Thoracic aorta (tissue), 2 donors: ENCODE measurements around the gene AKT2. TPM values are rescaled to one million over a fixed set of nuclear protein-coding genes. Genes with fewer than 3 reads are reported as not detected.

Source experiments
- ATAC-seq: fragments of 150-250 bp; one replicate; pipeline ENCODE4 v1.8.0; 2017; ENCODE audit warnings: low read depth; ENCODE audit not compliant: insufficient number of reproducible peaks, low FRiP score
- DNase-seq: peaks from one replicate; pipeline ENCODE4 v3.0.0-alpha.2; 2020; ENCODE audit warnings: low spot score
- H3K27ac ChIP-seq, 2 donors: fragments of 200-600 bp; sonication (generic); 1 replicate in 1 of 2; 2 replicates in 1 of 2; pipeline ENCODE4 v1.5.1; 2016; ENCODE audit warnings: mild to moderate bottlenecking in 2 of 2, moderate library complexity in 2 of 2
- H3K27me3 ChIP-seq: fragments of 200-600 bp; sonication (generic); replicated peaks from 2 replicates; pipeline ENCODE4 v1.6.0; 2016; ENCODE audit warnings: mild to moderate bottlenecking; ENCODE audit not compliant: insufficient read depth
- H3K36me3 ChIP-seq: fragments of 200-600 bp; sonication (generic); one replicate; pipeline ENCODE4 v1.5.1; 2016
- H3K4me1 ChIP-seq, 2 donors: fragments of 200-600 bp; sonication (generic); 1 replicate in 1 of 2; 2 replicates in 1 of 2; pipeline versions ENCODE4 v1.5.1 to v1.6.0; 2016; ENCODE audit warnings: low read depth in 2 of 2, mild to moderate bottlenecking in 1 of 2; ENCODE audit not compliant: control insufficient read depth in 1 of 2
- H3K4me3 ChIP-seq: fragments of 200-600 bp; sonication (generic); 2 replicates; pipeline ENCODE4 v1.5.1; 2016; ENCODE audit warnings: mild to moderate bottlenecking
- H3K9me3 ChIP-seq: fragments of 200-600 bp; sonication (generic); 2 replicates; pipeline ENCODE4 v1.5.1; 2016
- CTCF ChIP-seq: fragments of 200-600 bp; sonication (generic); IDR thresholded peaks from one replicate; pipeline ENCODE4 v1.5.1; 2019; ENCODE audit warnings: antibody characterized with exemption
- total RNA-seq, 2 donors: library from RNA; depleted of rRNA; stranded (reverse); fragments of >200 nt; gene quantifications; one replicate each; pipeline versions ENCODE4 v1.1.0 to v1.2.3, GENCODE V29; 2016

The AKT2 gene
- total RNA-seq, 2 donors from 2014 or later = 94.5 to 138 TPM

- H3K4me3 ChIP-seq = no peak overlapping the region
- no peaks in the 10 kb centered on the region for H3K27me3 ChIP-seq
- TF ChIP-seq CTCF = no peak
- H3K27ac ChIP-seq = no peak overlapping the region
- ATAC-seq = no peak
- peaks cover 10 to 28% of the 10 kb centered on the region in 2 donors for H3K4me1 ChIP-seq
- H3K36me3 ChIP-seq = no peaks in the 10 kb centered on the region
- H3K9me3 ChIP-seq = no peaks in the 10 kb centered on the region
- no peak for DNase-seq
Measured at GRCh38 chr19:40193587-40193849, 91.6 kb downstream of the AKT2 start.

GRCh38 chr19:40192758-40193586 lies 92.2 kb downstream of the AKT2 start:
- H3K4me3 ChIP-seq = peak overlapping the region; percentile 100
- TF ChIP-seq CTCF = no peak
- H3K4me1 ChIP-seq = peaks cover 10 to 28% of the 10 kb centered on the region in 2 donors
- H3K36me3 ChIP-seq = no peaks in the 10 kb centered on the region
- no peak for ATAC-seq
- DNase-seq = no peak
- H3K27ac ChIP-seq = no peak overlapping the region
- no peaks in the 10 kb centered on the region for H3K9me3 ChIP-seq
- no peaks in the 10 kb centered on the region for H3K27me3 ChIP-seq

GRCh38 chr19:40191836-40192646 lies 93.1 kb downstream of the AKT2 start:
- peak overlapping the region in 1 of 2 donors; percentile 38 for H3K27ac ChIP-seq
- H3K9me3 ChIP-seq = no peaks in the 10 kb centered on the region
- ATAC-seq (no peak), DNase-seq (no peak)
- TF ChIP-seq CTCF = no peak
- no peaks in the 10 kb centered on the region for H3K27me3 ChIP-seq
- H3K4me1 ChIP-seq = peaks cover 10 to 28% of the 10 kb centered on the region in 2 donors
- H3K36me3 ChIP-seq = no peaks in the 10 kb centered on the region
- H3K4me3 ChIP-seq = peak overlapping the region; percentile 100

- no peak for TF ChIP-seq CTCF
Measured at GRCh38 chr19:40190891-40191835, 94.0 kb downstream of the AKT2 start, which contains the start of gene MAP3K10. MAP3K10 (plus strand) TSS chr19:40191426; CDS start chr19:40192032, 606 bp downstream.

More at GRCh38 chr19:40190891-40191835, 94.0 kb downstream of the AKT2 start, which contains the start of gene MAP3K10:
- ATAC-seq (peak; percentile 66), DNase-seq (peak; percentile 33)
- peak within 1 kb of the TSS; percentile 100 for H3K4me3 ChIP-seq
- H3K4me1 ChIP-seq = peaks cover 10 to 28% of the 10 kb centered on the region in 2 donors
- no peaks in the 10 kb centered on the region for H3K9me3 ChIP-seq
- no peaks in the 10 kb centered on the region for H3K36me3 ChIP-seq
- H3K27ac ChIP-seq = peak within 1 kb of the TSS; percentile 99 to 100
- no peaks in the 10 kb centered on the region for H3K27me3 ChIP-seq
